GM19463 (cell line): ENCODE results near the gene IL6.

ENCODE experiments used
- ATAC-seq: cut with Tn5 transposase; IDR thresholded peaks from one replicate; pipeline ENCODE4 v1.9.1; 2021; ENCODE audit warnings: mild to moderate bottlenecking, moderate library complexity; ENCODE audit not compliant: unreplicated experiment

Gene IL6

DNA sequence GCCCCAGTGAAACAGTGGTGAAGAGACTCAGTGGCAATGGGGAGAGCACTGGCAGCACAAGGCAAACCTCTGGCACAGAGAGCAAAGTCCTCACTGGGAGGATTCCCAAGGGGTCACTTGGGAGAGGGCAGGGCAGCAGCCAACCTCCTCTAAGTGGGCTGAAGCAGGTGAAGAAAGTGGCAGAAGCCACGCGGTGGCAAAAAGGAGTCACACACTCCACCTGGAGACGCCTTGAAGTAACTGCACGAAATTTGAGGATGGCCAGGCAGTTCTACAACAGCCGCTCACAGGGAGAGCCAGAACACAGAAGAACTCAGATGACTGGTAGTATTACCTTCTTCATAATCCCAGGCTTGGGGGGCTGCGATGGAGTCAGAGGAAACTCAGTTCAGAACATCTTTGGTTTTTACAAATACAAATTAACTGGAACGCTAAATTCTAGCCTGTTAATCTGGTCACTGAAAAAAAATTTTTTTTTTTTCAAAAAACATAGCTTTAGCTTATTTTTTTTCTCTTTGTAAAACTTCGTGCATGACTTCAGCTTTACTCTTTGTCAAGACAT is 574 bp upstream of the IL6 start:
- peak; percentile 73 for ATAC-seq

DNA sequence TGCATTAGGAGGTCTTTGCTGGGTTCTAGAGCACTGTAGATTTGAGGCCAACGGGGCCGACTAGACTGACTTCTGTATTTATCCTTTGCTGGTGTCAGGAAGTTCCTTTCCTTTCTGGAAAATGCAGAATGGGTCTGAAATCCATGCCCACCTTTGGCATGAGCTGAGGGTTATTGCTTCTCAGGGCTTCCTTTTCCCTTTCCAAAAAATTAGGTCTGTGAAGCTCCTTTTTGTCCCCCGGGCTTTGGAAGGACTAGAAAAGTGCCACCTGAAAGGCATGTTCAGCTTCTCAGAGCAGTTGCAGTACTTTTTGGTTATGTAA is 675 bp downstream of the IL6 start:
- ATAC-seq, result no peak

DNA sequence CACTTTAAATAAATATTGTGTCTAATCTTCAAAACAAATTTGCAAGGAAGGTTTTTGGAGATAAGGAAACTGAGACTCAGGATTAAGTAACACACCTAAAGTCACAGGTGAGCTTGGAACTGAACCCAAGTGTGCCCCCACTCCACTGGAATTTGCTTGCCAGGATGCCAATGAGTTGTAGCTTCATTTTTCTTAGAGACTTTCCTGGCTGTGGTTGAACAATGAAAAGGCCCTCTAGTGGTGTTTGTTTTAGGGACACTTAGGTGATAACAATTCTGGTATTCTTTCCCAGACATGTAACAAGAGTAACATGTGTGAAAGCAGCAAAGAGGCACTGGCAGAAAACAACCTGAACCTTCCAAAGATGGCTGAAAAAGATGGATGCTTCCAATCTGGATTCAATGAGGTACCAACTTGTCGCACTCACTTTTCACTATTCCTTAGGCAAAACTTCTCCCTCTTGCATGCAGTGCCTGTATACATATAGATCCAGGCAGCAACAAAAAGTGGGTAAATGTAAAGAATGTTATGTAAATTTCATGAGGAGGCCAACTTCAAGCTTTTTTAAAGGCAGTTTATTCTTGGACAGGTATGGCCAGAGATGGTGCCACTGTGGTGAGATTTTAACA is 1.5 kb downstream of the IL6 start:
- ATAC-seq, result no peak

DNA sequence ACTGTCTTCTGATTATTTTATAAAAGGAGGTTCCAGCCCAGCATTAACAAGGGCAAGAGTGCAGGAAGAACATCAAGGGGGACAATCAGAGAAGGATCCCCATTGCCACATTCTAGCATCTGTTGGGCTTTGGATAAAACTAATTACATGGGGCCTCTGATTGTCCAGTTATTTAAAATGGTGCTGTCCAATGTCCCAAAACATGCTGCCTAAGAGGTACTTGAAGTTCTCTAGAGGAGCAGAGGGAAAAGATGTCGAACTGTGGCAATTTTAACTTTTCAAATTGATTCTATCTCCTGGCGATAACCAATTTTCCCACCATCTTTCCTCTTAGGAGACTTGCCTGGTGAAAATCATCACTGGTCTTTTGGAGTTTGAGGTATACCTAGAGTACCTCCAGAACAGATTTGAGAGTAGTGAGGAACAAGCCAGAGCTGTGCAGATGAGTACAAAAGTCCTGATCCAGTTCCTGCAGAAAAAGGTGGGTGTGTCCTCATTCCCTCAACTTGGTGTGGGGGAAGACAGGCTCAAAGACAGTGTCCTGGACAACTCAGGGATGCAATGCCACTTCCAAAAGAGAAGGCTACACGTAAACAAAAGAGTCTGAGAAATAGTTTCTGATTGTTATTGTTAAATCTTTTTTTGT is 2.3 kb downstream of the IL6 start:
- no peak for ATAC-seq

DNA sequence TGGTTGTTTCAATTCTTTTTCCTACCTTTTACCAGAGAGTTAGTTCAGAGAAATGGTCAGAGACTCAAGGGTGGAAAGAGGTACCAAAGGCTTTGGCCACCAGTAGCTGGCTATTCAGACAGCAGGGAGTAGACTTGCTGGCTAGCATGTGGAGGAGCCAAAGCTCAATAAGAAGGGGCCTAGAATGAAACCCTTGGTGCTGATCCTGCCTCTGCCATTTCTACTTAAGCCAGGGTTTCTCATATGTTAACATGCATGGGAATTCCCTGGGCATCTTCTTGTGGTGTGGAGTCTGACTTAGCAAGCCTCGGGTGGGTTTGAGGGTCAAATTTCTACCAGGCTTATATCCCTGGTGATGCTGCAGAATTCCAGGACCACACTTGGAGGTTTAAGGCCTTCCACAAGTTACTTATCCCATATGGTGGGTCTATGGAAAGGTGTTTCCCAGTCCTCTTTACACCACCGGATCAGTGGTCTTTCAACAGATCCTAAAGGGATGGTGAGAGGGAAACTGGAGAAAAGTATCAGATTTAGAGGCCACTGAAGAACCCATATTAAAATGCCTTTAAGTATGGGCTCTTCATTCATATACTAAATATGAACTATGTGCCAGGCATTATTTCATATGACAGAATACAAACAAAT is 3.2 kb downstream of the IL6 start:
- no peak for ATAC-seq

DNA sequence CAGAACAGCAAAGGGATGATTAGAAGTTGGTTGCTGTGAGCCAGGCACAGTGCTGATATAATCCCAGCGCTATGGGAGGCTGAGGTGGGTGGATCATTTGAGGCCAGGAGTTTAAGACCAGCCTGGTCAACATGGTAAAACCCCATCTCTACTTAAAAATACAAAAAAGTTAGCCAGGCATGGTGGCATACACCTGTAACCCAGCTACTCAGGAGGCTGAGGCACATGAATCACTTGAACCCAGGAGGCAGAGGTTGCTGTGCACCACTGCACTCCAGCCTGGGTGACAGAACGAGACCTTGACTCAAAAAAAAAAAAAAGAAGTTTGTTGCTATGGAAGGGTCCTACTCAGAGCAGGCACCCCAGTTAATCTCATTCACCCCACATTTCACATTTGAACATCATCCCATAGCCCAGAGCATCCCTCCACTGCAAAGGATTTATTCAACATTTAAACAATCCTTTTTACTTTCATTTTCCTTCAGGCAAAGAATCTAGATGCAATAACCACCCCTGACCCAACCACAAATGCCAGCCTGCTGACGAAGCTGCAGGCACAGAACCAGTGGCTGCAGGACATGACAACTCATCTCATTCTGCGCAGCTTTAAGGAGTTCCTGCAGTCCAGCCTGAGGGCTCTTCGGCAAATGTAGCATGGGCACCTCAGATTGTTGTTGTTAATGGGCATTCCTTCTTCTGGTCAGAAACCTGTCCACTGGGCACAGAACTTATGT is 4.1 kb downstream of the IL6 start:
- ATAC-seq, result no peak

DNA sequence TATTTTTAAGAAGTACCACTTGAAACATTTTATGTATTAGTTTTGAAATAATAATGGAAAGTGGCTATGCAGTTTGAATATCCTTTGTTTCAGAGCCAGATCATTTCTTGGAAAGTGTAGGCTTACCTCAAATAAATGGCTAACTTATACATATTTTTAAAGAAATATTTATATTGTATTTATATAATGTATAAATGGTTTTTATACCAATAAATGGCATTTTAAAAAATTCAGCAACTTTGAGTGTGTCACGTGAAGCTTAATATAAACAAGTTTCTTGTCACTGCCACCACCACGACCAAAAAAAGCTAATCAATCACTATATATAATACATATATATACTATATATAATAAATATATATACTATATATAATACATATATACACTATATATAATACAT is 4.8 kb downstream of the IL6 start:
- no peak for ATAC-seq

DNA sequence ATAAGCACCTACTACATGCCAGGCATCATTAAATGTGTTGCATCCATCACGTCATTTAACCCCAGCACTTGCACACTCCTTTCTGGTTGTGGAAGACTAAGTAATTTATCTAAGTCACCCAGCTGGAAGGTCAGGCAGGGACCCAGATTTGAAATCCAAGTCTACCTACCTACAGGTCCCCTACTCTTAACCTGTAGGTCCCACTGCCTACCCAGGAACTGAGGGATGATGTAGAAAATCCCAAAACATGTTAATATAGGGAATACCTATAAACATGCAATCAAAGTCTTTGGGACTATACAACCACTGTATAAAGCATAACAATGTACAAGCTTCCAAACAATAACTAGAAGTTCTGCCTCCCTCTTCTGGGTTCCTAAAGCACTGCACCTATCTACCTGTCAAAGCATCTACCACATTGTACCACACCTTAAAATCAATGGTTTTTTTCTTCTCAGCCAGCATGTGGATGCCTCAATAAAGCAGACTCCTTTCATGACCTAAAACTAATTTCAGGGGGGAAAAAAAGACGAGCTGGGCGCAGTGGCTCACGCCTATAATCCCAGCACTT is 5.6 kb downstream of the IL6 start:
- no peak for ATAC-seq

DNA sequence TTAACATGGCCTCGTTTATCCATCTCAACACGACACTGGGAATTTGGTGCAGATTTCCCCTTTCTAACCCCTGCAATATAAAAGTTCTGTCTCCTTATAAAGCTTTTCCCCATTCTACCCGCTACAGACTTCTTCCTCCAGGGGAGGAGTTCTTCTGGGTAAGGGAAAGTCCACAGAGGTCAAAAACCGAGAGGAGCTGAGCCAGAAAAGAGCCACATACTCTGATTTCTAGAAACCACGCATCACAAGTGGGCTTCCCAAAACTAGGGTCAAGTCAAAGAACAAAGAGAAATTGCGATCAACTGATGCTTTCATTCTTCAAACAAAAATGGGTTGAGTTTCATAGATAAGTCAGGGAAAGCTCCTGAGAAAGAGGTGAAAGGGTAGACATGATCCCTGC is 6.8 kb downstream of the IL6 start:
- no peak for ATAC-seq

DNA sequence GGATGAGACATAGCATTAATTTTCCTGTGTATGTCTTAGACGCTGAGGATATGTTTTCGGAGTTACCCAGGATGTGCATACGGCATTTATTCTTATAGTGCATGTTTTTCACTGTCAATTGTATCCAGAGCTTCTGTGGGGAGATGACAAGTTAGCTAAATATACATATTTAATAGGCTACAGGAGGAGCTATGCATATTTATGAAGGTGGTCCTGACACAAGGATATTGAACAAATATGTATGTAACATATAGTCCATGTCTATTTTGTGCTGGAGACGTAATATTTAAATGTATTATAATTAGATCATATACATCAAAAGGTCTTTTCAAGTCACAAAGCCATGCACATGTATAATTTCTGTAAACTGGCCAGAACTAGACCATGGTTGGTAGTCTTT is 16.0 kb downstream of the IL6 start:
- ATAC-seq, result no peak

DNA sequence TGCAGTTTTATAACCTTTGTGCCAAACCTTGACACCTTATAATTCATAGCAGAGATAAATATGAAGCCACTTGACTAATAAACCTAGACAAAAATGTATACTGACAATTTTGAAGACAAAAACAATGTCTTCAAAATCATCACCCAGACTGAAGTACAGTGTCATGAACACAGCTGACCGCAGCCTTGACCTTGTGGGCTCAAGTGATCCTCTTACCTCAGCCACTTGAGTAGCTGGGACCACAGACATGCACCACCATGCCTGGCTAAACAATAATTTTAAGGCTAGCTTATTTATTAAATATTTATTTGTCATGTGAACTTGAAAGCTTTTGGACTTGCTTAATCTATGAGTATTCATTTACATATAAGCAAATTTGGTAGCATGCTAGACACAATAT is 24.3 kb downstream of the IL6 start:
- no peak for ATAC-seq

DNA sequence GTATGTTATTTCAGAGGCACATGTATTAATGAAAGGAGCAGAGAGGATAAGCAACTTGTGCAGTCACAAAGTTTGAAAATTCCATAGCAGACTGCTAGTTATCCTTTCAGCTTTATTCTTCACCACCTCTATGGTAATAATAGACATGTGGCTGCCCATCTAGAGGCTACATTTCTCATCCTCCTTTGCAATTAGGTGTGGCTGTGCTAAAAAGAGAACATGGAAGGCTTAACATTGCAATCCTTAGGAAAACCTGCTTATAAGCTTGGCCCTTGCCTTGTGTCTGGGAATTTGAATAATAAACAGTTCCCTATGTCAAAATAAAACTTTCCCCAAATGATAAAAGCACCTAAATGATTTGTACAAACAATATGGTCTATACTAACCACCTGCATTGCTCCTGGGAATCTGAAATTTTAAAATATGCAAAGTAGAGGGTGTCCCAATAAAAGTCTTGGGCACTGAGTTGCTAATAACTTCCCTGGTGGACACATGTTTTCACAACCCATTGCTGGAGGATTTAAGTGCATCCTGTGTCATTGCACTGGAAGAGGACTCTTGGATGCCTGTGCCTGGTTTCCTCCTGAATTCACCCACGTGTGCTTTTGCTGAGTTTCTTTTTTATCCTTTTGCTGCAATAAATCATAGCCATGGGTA is 30.5 kb downstream of the IL6 start:
- ATAC-seq, result no peak

DNA sequence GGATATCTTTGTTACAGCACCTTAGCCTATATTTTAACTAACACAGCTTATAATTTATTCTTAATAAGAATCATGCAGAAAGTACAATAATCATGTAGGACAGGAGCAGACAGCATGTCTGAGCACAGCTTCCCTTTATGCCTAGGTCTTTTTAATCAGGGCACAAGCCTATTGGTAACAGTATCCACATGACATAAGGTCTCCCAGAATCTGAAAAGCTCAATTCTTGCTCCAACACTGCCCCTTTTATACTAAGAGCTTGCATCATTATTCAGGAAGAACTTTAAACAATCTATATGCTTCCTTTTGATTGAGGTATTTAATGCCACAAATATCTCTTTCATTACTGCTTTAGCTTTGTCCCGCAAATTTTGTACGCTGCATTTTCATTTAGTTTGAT is 31.6 kb downstream of the IL6 start:
- ATAC-seq, result no peak

DNA sequence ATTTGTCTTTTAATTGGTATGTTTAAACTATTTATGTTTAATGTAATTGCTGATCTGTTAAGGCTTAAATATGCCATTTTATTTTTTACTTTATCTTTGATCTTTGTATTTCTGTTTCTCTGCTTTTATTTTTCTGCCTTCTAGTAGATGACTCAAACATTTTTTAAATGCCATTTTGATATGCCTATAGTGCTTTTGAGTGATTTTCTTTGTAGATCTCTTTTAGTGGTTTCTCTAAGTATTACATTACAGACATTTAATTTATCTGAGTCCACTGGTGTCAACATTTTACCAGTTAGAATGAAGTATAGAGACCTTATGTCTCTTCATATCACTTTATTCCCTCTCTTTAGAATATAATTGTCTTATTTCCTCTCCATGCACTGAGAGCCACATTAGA is 32.7 kb downstream of the IL6 start:
- no peak for ATAC-seq

DNA sequence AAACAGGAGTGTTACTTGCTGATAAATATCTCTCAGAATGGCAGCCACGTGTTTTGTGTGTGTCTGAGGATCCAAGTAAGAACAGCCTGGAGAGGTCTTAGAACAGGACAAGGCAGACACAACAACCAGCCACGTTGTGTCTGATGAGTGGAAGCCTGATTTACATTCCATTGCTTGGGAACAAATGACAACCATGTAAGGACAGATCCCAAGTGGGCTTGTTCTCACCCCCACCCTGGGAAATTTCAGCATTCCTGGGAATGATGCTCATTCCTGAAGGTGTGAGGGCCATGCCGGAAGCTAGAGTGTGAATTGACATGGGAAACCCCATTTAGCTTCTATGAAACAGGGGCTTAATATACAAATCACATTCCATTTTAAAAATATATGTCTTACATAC is 35.9 kb downstream of the IL6 start:
- no peak for ATAC-seq

DNA sequence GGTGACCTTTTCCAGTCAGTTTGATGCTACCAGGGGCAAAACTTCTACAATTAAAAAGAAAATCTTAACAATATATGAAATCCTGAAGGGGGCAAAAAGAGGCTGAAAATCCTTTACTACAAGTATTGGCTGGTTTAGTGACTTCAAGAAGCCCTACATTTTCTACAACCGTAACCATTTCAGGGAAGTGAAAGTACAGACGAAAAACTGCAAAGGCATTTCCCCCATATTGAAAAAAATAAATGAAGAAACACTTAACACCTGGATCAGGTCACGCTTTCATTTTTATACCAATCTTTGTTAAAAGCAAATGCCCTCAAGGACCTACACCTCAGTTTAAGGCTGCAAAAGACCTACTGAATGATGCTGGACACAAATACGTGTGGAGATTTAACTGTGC is 38.6 kb downstream of the IL6 start:
- peak; percentile 76 for ATAC-seq

DNA sequence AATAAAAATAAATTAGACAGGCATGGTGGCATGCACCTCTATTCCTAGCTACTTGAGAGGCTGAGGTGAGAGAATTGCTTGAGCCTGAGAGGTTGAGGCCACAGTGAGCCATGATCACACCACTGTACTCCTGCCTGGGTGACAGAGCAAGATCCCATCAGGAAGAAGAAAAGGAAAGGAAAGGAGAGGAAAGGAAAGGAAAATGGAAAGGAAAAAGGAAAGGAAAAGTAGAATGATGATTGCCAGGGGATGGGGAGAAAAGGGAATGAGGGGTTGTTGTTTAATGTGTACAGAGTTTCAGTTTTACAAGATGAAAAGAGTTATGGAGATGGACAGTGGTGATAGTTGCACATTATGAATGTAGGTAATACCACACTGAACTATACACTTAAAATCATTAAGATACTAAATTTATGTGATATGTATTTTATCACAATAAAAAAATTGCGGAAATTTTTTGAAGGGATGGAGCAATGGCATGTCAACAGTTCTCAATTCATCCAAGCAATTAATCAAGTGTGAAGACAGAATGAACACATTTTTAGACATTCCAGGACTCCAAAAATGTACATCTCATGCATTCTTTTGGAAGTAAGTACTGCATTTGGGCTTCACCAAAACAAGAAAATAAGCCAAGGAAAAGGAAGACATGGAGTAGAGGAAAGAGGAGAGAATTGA is 44.3 kb downstream of the IL6 start:
- no peak for ATAC-seq

DNA sequence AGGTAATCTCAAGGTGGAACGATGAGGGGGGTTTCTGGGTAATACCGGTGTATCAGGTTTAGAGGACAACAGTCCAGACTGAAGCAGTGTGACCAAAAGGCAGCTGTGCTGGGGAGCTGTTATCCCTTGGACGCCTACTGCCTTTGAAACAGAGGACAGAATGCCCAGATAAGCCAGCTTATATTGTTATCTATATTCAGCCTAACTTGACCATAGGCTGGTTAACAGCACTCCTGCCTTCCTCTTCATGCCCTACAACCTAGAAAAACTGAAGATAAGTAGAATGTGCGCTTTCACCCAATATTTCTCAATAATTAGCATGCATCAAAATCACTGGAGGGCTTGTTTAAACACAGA is 44.9 kb downstream of the IL6 start:
- ATAC-seq, result no peak

DNA sequence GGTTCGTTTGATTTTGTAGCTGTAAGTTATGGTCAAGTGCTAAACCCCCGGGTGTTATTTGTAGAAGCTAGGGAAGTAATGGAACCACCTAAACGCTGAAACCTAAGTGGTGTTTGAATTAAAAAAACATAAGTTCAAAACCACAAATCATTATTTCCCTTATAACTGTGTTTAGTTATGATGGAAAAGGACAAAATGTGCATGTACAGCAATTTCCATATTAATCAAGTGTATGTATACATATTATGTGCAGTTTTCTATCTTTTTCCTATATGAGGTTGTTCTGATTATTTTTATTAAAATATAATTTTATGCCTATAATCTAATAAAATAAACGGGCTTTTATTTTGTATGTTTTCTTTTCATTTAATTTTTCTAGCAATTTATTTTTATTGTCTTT is 45.9 kb downstream of the IL6 start:
- no peak for ATAC-seq

DNA sequence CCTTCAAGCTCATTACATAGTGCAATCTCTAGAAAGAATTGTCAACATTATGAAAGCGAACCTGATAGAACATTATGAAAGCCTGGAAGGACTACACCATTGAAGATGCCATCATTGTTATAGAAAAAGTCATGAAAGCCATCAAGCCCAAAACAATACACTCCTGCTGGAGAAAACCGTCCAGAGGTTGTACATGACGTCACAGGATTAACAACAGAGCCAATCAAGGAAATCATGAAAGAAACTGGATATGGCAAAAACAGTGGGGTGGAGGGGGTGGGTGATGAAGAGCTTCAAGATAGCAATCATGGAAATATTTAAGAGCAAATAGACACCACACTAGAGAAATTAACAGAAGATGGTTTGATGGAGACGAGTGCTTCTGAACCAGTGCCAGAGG is 50.0 kb downstream of the IL6 start:
- ATAC-seq, result no peak
